ENCODE measurements around the gene DNTT.

Gene DNTT

DNA sequence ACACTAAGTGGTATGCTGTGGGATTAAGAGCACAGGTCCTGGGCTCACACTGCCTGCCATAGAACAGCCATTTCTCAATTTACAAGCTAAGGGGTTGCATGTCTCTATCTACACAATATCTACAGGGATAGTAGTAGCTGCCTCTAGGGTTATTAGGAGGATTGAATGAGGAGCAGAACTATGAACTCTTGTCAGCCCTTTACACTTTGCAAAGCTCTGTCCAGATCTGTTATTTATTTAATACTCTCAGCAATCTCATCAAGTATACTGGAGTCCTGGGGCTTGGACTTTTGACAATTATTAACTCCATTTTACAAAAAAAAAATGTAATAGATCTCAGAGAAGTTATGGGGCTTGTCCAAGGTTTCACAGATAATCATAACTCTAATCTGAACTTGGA is 47.8 kb downstream of the DNTT start:
- DNase-seq = no peak

DNA sequence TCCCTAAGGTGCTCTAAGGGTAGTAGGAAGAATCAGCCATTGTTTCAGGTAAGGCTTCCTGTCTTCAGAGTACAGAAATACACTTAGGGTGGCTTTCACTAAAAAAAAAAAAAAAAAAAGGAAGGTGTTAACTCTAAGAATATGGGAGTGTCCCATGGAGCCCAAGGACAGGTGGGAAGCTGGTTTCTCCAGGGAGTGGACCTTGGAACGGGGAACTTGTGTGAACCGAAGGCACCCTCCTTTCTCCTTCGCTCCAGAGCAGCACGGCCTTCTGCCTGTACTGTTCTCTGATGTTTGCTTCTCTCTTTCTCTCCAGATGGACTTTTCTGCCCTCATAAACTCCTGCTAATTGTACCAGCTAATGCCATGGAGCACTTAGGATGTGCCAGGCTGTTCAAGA is 48.3 kb downstream of the DNTT start:
- no peak for DNase-seq

- no peak for DNase-seq
Observed at GRCh38 chr10:96357038-96357620, 52.9 kb downstream of the DNTT start.

DNA sequence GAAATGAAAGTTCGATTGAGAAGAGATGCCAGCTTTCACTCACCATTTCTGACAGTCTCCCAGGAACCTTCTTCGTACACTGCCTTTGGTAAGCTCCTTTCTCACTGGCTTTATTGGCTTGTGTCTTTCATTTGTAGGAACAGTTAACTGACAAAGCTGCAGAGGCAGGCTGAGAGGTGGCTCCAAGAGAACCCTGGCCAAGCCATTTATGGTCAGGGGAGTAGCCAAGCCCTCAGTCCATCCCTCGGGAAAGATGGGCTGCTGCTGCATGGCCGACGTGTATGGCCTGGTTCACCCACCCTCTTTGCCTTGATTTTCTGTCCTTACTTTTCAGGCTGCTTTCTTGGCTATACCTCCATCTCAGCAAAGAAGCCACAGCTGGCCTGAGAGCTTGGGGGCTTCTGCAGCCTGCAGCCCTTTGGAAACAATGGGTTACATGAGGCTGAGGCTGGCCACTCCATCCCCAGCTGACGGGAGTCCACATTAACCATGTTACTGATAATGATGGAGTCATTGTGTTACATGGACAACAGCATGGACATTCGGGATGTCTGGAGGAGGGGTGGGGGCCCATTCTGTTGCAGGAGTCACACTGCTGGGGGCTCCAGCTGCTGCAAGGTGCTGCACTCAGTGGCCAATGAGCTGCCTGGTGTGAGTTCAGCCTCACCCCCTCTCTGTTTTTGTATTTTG is 54.8 kb downstream of the DNTT start, which contains the start of gene OPALIN:
TSS of gene OPALIN (minus strand) at position 152 of the 690 bp plus-strand sequence. CDS start at position 46, 106 bp downstream.
- DNase-seq = no peak

DNA sequence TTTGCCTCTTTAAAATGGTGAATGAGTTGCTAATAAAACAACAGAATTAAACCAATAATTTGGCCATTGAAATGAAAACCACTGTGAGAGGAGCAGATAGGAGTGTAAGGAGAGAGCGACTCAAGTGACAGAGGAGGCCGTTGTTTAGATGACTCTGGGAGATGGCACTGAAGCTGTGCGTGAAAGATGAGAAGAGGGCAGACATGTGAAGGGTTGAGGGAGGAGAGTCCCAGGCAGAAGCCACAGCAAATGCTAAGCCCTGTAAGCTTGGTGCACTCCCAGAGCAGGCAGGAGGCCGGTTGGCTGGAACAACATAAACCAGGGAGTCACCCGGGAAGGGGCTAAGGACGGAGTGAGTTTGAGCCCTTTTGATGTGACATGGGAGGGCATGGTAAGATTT is 55.4 kb downstream of the DNTT start:
- no peak for DNase-seq

DNA sequence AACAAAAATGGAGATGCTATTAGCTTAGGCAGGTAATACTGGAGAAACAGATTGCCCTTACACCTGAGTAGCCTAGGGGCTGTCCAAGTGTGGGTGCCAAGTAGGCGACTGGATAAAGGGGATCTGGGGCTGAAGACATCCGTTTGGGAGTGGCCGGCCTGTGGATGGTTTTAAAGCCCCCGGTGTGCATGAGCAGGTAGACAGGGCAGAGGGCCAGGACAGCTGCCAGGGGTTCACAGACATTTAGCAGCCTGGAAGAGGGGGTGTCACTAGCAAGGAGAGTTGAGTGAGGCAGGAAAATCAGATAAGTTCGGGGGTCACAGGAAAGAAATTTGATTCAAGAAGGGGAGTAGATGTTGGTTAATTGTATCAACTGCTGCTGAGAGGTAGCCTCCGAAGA is 56.1 kb downstream of the DNTT start:
- no peak for DNase-seq

- no peak for DNase-seq
Observed at GRCh38 chr10:96360766-96361165, 56.5 kb downstream of the DNTT start.

- DNase-seq = no peak
Observed at GRCh38 chr10:96365571-96365970, 61.3 kb downstream of the DNTT start.

- DNase-seq = no peak
Observed at GRCh38 chr10:96366508-96366907, 62.3 kb downstream of the DNTT start.

DNA sequence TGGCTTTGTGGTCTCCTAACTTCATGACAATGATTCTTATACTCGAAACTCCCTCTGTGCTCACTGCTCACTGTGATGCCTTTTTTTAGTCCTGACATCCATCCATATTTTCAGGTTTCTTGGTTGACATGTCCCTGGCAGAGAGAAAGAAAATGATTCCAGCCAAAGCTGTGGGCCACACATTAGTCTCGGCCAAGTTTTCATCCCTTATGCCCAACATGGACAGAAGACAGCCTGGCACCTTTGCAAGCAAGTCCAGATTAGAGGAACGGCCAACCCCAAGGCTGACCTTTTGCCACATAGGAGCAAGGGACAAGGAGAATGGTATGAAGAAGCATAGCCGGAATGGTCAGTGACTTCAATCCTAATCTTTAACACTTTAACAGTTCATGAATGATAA is 63.2 kb downstream of the DNTT start:
- no peak for DNase-seq

- no peak for DNase-seq
Observed at GRCh38 chr10:96368971-96369370, 64.7 kb downstream of the DNTT start.

- no peak for DNase-seq
Observed at GRCh38 chr10:96369890-96370583, 65.8 kb downstream of the DNTT start.

DNA sequence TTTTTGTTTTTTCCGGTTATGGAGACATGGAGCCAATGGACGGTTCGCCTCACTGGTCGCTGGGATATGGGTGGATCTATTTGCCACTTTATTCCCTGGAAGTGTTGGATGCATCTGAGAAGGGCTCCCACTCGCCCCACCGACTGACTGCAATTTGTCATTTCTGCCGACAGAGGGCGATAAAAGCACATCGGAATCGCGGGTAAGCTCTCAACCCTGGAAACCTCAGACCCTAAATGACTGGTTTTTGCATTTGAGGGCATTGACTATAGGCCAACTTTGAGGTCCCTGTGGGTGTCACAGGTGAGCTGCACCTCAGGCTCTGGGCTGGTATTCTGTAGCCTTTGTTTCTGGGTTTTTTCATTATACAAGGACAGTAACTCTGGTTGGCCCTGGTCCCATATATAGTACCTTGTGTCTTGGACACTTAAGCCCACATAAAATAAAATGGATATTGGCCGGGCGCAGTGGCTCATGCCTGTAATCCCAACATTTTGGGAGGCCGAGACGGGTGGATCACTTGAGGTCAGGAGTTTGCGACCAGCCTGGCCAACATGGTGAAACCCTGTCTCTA is 66.4 kb downstream of the DNTT start:
- DNase-seq = peak; percentile 55

DNA sequence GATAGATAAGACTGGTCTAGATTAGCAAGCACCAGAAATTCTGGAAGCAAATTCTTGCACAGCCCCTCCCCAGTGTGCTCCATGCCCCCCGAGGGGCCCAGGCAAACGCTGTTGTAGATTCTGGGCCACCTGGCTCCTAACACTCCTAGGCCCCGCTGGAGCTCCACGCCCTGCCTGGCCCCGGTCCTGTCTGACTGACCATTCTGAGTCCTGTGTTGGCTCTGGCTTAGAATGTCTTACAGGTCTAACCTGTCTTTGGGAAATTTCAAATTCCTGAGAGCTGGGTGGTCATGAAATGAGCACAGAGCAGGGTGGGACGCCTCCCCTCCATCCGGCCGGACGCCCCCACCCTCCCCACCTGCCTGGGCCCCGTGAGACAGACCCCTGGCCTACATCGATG is 67.1 kb downstream of the DNTT start:
- DNase-seq = no peak

DNA sequence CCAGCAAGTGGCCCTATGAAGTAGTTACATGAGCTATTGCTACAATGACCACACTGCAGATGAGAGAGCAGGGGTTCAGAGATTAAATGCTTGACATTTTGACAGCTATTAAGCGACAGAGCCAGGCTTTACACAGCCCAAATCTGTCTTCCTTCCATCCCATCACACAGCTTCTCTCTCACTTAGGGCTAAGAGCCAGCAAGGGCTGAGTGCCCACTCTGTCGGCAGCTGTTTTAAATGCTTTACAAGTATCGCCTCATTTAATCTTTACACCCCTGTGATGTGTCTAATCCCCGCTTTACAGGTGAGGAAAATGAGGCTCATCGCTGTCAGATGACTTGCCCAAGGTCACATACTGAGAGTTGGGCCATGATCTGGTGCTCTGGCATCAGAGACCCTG is 69.8 kb downstream of the DNTT start:
- no peak for DNase-seq

- no peak for DNase-seq
Observed at GRCh38 chr10:96374639-96374984, 70.4 kb downstream of the DNTT start.

GRCh38 chr10:96374985-96375830 is 71.0 kb downstream of the DNTT start:
- DNase-seq = peak; percentile 66

- DNase-seq = no peak
Observed at GRCh38 chr10:96376483-96376882, 72.2 kb downstream of the DNTT start.

DNA sequence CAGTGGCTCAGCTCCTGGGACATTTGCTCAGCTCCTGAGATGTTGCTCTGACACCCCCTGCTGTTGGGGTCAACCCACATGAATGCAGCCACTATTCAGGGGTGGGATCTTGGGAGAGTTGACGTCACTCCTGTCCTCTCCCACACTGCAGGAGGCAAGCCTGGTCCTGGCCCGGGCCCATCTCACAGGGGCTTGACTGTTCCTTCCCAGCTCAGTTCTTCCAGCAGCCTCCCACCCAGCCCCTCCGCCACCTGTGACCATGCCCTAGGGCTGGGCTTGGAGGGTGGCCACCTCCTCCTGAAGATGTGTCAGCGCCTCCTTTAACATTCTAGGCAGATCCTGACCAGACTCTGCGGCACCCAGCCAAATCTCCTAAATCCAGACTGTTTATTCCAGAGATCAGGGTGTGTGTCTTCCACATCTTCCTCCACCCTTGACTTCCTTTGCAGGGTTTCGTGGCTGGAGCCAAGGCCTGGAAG is 73.6 kb downstream of the DNTT start:
- DNase-seq = no peak

- no peak for DNase-seq
Observed at GRCh38 chr10:96378741-96379140, 74.5 kb downstream of the DNTT start.

DNA sequence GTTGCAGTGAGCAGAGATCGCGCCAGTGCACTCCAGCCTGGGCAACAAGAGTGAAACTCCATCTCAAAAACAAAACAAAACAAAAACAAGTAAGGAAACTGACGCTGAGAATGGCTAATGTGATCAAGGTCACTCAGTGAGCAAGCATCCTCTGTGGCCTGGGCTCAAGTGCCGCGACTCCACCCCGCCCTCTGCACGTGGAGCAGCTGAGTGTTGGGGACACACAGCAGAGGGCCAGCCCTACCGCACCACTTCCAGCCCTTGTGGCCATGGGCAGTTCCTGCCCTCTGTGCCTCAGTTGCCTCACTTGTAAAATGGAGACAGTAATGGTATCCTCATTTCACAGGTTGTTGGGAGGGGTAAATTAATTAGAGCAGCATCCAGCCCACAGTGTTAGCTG is 75.5 kb downstream of the DNTT start:
- no peak for DNase-seq

DNA sequence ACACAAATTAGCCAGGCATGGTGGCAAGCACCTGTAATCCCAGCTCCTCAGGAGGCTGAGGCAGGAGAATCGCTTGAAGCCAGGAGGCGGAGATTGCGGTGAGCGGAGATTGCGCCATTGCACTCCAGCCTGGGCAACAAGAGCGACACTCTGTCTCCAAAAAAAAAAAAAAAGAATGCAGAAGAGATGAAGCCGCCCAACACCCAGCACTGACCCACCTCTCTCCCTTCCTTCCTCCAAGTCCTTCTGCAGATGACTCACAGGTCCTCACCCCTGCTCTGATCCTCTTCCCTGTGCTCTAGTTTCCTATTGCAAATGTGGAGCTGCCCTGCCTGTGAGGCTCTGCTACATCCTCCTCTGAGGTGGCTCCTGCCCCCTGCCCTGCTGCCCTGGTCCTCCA is 76.6 kb downstream of the DNTT start:
- DNase-seq = no peak

DNA sequence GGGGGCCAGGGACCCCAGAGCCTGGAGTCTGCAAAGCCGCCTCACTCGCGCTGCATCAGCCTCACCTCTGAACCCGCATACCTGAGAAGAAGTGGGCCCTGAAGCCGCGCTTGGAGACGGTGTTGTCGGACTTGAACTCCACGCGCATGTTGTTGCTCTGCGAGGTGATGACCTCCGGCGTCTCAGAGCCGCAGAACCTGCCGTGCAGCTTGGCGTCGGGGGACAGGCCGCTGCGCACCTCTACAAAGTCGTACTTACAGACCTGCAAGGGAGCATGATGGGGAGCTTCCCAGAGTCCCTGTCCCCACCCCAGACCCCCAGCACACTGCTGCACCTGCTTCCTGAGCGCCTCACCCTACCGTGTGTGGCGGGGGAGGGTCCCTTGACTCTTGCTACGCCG is 80.3 kb downstream of the DNTT start:
- DNase-seq = no peak
